ENCODE results near the gene PINK1. TPM values are rescaled to one million over a fixed set of nuclear protein-coding genes. Genes with fewer than 3 reads are reported as not detected.

Gene PINK1
- total and polyA plus RNA-seq, 8 donors = 28.6 to 56.3 (median 35.3) TPM

DNA sequence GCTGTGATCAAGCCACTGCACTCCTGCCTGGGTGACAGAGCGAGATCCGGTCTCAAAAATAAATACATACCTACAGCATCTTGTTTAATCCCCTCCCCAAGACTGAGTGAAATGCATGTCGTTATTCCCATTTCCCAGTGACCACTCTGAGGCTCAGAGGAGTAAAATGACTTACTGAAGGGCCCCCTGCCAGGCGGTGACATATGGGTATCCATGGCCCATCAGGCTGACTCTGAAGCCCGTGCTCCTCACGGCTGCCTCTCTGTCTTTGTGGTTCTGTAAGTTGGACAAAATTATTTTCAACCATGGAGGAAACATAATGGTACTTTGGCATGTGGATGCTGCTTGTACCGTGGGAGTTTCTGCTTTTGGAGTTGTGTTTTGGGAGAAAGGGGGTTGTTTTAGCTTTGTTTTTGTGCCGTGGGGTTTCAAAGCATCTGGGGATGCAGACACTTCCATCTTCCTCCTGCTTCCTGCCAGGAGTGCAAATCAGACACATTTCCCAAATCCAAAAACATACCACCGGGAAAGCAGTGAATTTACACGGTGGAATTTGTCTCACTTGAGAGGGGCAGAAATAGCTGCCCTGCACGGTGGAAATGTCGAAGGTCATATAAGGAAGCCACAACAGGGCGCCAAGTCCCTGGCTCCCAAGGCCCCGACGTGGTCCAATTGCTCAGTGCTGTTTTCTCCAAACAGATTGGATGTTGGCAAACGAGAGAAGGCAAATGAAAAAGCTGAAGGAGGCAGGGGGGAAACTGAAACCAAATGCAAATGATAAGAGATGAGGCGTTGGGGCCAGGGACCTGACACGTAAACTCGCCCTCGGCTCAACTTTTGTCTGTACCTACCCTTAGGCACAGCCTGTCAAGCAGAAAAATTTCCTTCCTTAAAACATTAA is 17.1 kb upstream of the PINK1 start:
- ATAC-seq = no peak
- intact Hi-C loops (cut with DNase I) = no loop called here
- DNase-seq = no peak
- H3K4me3 ChIP-seq = no peak overlapping the region
- peaks cover 0 to 14% of the 10 kb centered on the region in 2 donors for H3K36me3 ChIP-seq
- no peak overlapping the region for H3K27ac ChIP-seq
- no peaks in the 10 kb centered on the region for H3K27me3 ChIP-seq
- H3K9me3 ChIP-seq = no peaks in the 10 kb centered on the region
- no peaks in the 10 kb centered on the region for H3K4me1 ChIP-seq
- no peak for TF ChIP-seq CTCF (IDR thresholded peaks at IDR 0.05)

DNA sequence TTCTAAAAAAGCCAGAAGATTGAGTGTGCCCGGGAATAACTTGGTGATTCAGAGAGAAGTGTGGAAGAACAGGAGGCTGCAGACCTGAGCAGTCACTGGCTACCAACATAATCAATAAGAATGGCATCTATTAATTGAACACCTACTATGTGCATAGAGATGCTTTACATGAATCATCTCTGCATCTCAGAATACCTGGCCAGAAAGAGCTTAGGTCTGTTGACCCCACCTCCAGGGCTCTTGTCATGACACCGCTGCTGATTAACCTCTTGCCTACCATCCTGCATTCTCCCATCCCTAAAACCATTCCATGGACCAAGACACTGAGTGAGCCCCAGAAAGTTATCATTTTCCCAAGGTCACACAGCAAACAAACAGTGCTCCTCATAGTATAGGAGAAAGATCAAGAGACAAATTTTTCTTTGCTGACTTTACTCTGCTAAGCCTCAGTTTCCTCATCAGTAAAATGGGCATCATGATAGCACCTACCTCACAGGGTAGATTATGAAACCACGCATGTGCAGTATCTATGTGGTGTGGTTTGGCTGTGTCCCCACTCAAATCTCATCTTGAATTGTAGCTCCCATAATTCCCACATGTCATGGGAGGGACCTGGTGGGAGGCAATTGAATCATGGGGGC is 16.3 kb upstream of the PINK1 start:
- H3K4me3 ChIP-seq = no peak overlapping the region
- H3K9me3 ChIP-seq = no peaks in the 10 kb centered on the region
- H3K36me3 ChIP-seq = peaks cover 0 to 14% of the 10 kb centered on the region in 2 donors
- H3K4me1 ChIP-seq = no peaks in the 10 kb centered on the region
- H3K27ac ChIP-seq = no peak overlapping the region
- intact Hi-C loops (cut with DNase I) = no loop called here
- H3K27me3 ChIP-seq = no peaks in the 10 kb centered on the region
- ATAC-seq (no peak), DNase-seq (no peak)
- TF ChIP-seq CTCF (IDR thresholded peaks at IDR 0.05) = no peak

GRCh38 chr1:20618550-20618949 is 14.7 kb upstream of the PINK1 start:
- Histone ChIP-seq H3K9me3 (no peaks in the 10 kb centered on the region), H3K27me3 (no peaks in the 10 kb centered on the region), H3K4me1 (no peaks in the 10 kb centered on the region), H3K4me3 (no peak overlapping the region), H3K27ac (no peak overlapping the region), H3K36me3 (peaks cover 0 to 14% of the 10 kb centered on the region in 2 donors)
- no peak for TF ChIP-seq CTCF (IDR thresholded peaks at IDR 0.05)
- DNase-seq = no peak
- ATAC-seq = no peak
- intact Hi-C loops (cut with DNase I) = no loop called here

DNA sequence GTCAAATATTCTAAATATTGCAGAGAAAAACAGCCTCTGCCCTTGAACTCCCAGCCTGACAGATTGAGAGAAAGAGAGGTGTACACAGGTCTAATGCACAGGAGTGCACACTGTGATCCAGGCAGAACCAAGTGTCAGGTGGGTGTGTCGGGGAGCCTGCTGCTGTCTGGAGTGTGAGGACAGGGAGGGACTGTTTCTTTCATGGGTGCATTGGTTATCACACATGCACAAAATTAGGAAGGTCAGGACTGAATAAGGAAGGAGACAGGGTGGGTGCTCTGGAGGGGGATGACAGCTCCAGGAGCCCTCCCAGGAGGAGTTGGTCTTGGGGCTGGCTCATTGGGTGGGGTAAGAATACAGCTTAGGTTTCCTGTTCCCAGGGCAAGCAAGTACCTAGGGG is 13.3 kb upstream of the PINK1 start:
- H3K4me1 ChIP-seq = no peaks in the 10 kb centered on the region
- H3K4me3 ChIP-seq = no peak overlapping the region
- intact Hi-C loops (cut with DNase I) = no loop called here
- no peak overlapping the region for H3K27ac ChIP-seq
- H3K36me3 ChIP-seq = peaks cover 0 to 7% of the 10 kb centered on the region in 2 donors
- no peaks in the 10 kb centered on the region for H3K9me3 ChIP-seq
- no peak for TF ChIP-seq CTCF (IDR thresholded peaks at IDR 0.05)
- H3K27me3 ChIP-seq = no peaks in the 10 kb centered on the region
- no peak for DNase-seq
- ATAC-seq = no peak

DNA sequence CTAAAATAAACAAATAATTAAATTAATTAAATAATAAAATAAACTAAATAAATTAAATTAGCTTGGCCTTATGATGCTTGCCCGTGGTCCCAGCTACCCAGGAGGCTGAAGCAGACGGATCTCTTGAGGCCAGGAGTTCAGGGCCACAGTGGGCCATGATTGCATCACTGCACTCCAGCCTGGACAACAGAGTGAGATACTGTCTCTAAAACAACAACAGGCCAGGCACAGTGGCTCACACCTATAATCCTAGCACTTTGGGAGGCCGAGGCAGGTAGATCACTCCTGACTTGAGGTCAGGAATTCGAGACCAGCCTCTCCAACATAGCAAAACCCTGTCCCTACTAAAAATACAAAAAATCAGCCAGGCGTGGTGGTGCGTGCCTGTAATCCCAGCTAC is 12.2 kb upstream of the PINK1 start:
- DNase-seq (no peak), ATAC-seq (no peak)
- no peaks in the 10 kb centered on the region for H3K4me1 ChIP-seq
- TF ChIP-seq CTCF (IDR thresholded peaks at IDR 0.05) = no peak
- no peak overlapping the region for H3K27ac ChIP-seq
- H3K36me3 ChIP-seq = peaks cover 0 to 7% of the 10 kb centered on the region in 2 donors
- no peaks in the 10 kb centered on the region for H3K9me3 ChIP-seq
- intact Hi-C loops (cut with DNase I) = no loop called here
- H3K27me3 ChIP-seq = no peaks in the 10 kb centered on the region
- H3K4me3 ChIP-seq = no peak overlapping the region

Data from left lung (tissue), 10 donors.